NCI-H226 (cell line): ENCODE measurements around the gene NAA40.

Experiments
- DNase-seq: peaks from one replicate; pipeline ENCODE4 v3.0.0-alpha.2; 2015

Gene NAA40

DNA sequence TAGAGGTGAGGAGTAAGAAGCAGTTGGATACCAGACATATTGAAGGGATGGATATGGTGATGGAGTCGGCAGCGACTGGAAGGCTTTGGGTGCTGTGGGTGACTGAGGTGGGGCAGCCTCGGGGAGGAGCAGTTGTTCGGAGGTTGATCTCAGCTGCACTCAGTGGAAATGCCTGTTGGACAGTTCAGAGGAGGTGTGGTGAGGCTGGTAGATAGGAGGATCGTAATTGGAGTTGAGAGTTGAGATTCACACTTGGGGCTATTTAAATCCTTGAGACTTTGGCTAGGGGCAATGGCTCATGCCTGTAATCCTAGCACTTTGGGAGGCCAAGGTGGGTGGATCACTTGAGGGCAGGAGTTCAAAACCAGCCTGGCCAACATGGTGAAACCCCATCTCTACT lies 54.3 kb downstream of the NAA40 start:
- no peak for DNase-seq

DNA sequence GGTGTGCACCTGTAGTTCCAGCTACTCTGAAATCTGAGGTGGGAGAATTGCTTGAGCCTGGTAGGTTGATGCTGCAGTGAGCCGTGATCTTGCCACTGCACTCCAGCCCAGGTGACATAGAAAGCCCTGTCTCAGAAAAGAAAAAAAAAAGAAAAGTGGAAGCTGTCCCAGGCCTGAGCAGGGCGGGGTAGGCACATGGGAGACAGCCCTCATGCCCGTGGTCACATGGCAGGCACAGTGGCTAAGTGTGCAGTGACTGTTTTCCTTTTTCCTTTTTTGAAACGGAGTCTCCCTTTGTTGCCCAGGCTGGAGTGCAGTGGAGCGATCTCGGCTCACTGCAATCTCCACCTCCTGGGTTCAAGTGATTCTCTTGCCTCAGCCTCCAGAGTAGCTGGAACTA lies 55.2 kb downstream of the NAA40 start:
- DNase-seq, result no peak

DNA sequence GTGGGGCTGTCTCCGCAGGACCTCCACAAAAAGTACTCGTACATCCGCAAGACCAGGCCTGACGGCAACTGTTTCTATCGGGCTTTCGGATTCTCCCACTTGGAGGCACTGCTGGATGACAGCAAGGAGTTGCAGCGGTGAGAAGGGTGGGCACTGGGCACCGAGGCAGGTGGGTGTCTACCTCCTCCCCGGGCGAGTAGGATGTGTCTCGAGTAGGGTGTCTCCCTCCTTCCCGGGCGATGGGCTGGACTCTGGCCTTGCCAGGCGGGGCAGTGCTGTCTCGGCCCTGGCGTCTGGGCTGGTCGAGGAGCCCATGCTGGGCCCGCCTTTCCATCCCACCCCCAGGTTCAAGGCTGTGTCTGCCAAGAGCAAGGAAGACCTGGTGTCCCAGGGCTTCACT lies 57.7 kb downstream of the NAA40 start:
- no peak for DNase-seq

DNA sequence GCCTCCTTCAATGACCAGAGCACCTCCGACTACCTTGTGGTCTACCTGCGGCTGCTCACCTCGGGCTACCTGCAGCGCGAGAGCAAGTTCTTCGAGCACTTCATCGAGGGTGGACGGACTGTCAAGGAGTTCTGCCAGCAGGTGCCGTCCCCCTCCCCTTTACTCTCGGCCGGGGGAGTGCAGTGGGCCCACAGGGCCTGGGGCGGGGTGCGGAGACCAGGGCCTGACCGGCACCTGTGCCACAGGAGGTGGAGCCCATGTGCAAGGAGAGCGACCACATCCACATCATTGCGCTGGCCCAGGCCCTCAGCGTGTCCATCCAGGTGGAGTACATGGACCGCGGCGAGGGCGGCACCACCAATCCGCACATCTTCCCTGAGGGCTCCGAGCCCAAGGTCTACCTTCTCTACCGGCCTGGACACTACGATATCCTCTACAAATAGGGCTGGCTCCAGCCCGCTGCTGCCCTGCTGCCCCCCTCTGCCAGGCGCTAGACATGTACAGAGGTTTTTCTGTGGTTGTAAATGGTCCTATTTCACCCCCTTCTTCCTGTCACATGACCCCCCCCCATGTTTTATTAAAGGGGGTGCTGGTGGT lies 58.4 kb downstream of the NAA40 start:
- no peak for DNase-seq

DNA sequence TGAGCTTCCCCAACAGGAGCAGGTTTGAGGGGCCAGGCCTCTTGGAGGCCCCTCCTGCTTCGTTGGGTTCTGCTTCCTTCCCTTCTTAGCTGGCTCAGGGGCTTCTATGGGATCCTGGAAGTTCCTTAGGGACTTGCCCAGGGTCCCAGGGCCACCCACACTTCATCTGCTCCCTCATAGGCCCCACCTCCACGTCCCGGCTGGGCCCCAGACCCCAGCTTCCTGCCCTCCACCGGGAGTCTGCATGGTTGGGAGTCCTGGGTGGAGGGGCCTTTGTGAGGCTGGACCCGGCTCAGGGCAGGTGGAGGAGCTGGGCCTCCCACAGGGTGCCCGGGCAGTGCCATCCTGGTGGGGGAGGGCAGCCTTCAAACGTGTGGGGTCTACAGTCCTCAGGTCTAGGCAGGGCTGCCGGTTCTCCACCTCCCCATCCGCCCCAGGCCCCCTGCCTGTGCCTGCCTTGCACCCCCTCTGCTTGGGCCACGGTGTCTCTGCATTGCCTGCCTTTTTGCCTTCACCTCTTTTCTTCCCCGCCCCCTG lies 59.1 kb downstream of the NAA40 start:
- no peak for DNase-seq

DNA sequence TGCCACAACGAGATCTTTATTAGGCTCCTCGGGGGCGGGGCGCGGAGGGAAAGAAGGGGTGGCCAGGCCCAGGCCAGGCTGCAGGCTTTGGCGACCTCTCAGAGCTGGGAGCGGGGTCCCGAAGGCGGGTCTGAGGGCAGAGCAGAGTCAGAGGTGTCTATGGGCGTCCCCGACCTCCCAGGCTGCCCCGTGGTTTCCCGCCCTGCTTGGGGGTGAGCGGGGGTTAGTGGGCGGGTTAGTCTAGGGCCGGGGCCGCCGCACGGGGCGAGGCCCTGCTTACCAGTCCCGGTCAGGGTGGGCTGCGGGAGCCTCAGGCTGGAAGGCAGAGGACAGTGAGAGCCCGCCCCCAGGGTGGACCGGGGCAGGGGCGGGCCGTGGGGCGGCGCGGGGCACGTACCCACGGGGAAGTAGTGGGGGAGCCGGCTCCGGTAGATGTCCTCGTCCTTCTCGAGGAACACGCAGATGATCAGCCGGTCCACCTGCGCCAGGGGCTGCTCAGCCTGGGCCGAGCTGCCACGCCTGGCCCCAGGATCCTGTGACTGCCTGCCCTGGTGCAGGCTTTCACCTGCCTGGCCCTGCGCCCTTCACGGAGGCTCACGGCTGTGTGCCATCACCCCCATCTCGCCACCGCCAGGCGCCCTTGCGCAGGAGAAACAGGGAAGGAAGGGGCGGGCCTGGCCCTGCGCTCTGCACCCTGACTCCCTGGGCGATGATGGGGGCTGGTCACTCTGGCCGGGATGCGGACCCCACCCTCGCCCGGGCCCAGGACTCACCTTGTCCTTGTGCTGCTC lies 60.0 kb downstream of the NAA40 start:
- DNase-seq, result no peak

DNA sequence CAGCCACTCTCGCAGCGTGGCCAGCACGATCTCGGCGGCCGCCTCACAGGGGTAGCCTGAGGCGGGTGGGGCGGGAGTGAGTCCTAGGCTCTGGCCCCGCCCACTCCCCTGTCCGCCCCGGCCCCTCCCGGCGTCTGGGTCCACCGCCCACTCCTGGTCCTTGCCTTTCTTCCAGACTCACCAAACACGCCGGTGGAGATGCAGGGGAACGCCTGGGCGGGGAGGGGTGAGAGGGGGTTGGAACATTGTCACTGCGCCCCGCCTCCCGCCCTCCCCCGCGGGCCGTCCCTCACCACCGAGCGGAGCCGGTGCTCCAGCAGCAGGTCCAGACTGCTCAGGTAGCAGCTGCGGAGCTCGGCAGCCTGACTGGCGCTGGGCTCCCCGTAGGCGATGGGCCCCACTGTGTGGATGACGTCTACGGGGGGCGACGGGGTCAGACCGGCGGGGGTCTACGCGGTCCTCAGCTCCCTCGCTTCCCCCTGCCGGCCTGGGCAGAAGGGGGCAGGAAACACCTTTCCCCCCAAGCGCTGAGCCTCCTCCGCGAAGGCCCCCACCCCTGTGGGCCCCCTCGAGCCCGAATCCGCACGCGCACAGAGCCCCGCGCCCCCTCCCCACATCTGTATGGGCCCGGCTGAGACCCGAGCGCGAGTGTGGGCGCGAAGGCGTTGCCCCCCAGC lies 60.7 kb downstream of the NAA40 start:
- peak; percentile 83 for DNase-seq

DNA sequence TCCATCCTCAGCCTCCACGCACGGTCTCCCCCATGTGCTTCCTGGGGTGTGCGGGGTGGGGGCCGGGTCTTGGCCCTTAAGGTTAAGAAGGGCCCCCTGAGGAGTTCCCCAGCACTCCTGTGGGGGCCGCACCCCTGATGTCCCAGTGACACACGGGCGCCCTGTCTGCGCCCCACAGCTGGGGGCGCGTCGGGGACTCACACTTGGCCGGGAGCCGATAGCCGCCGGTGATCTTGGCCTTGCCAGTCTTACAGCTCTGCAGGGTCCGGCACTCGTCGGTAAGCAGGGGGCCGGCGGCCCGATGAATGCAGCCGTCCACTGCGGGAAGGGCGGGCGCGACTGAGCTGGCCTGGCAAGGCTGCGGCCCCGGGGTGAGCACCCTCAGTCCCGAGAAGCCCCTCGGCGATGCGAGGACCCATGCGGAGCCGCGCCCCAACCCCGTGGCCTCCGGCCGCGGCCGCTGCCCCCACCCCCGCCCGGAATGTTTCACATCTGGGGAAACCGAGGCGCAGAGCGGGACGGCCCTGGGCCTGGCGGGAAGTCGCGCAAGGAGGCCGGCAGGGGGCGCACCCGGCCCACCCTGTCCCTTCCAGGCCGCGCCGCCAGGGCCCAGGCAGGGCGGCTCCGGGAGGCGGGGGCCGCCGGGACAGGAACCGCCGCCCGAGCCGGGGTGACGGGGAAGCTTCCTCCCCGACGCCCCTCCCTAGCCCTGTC lies 61.4 kb downstream of the NAA40 start:
- DNase-seq, result no peak

DNA sequence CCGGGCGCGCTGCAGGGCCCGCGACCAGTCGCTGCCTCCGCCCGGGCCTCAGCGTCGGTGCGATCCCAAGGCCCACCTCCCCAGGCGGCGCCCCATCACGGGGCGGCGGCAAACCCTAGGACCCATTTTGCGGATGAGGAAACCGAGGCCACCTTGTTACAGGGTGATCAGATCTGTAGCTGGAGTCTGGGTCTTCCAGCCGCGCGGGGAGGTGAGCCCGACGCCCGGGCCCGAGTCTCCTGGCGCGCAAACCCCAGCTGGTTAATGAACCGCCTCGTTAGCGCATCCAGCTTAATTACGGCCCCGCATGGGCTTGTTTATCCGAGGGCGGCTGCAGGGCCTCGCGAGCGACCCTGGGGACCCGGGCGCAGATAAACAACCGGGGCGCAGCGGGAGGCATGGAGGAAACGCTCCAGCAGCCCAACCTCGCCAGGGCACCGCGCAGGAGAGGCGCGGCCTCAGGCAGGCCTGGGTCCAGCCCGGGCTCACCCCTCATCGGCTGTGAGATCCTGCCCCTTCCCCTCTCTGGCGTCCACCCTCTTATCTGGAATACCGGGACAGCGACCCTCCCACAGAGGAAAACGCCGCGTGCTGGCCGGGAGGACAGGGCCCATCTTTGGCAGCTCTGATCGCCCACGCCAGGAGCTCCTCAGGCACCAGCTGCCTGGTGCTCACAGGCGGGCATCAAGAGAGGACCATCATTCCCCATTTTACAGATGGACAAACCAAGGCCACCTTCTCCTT lies 62.1 kb downstream of the NAA40 start:
- no peak for DNase-seq

DNA sequence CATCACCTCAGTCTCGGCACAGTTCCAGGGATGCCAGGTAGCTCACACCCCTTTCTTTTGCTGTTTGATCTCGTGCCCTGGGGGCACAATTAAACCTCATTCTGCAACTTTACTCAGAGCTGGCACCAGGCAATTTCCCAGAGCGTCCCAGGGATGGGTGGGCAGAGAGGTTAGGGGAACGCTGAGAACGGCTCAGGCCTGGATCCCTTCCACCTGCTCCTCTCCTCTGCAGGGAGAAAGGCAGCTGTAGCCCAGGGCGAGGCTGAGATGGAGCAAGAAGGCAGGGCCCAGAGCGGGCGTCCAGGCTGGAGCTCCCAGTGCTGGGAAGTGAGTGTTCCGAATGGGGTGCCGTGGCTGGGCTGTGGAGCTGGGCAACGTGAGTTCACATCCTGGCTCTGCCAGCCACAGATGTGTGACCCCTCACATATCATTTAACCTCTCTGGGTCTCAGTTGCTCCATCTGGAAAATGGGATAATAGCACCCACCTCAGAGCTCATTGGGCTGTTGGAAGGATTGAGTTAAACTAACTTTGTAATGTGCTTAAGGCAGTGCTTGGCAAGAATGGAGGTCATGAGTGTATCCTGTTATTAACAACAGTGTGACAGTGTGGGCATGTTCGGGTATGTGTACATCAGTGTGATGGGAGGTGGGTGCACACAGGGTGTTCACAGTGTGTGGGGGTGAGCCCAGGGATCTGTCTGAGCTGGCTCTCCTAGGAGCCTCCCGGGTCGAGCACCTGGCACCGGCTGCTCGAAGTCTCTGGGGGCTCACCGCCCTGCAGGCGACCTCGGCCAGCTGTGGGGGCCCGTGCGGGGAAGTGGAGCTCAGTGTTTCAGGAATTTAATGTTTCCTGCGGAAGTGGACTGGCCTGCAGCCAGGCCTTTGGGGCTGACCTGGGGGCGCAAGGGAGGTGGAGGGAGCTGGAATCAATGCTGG lies 63.0 kb downstream of the NAA40 start:
- DNase-seq, result peak; percentile 42

DNA sequence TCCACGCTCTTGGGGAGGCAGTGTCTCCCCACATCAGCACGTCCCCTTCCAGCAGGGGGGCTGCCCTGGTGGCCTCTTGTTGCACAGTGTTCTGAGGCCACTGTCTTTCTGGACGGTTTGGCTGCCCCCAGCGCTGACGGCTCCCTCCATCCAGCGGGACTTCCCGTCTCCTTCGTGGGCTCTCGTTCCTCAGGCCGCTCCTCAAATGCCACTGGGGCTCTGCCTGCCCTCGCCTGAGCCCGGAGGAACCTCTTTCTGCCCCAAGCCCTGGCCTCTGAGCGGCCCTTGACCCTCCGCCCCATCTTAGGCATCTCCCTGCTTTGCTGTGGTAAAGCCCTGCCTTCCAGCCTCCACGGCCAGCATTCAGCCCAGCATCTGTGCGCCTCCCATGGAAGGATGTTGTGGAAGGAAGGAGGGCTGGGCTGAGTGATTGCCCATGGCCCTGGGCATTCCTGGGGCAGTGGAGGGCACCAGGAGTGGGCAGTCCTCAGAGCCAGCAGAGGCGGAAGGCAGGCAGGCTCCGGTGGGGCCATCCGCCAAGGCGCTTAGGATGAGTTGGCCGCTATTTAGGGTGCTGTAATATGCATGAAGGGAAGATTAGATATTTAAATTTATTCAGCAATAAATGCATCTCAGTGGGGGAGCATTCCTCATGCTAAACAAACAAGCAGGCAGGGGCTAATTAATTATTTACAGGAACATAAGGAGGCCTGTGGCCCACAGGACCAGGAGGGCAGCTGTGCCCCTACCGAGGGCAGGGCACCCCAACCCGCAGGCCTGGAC lies 65.2 kb downstream of the NAA40 start:
- DNase-seq, result no peak

DNA sequence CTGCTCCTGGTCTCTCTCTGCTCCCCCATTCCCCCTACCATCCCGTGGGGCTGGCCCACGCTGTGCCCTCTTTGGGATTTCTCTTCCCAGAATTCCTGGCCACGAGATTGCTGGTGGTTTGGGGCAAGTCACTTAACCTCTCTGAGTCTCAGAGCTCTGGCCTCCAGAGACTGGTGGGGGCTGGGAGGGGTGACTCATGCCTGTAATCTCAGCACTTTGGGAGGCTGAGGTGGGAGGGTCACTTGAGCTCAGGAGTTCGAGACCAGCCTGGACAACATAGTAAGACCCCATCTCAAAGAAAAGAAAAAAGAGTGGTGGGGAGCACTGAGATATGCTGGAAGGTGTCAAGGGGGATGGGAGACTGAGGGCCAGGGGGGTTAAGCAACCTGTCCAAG lies 65.8 kb downstream of the NAA40 start:
- no peak for DNase-seq

DNA sequence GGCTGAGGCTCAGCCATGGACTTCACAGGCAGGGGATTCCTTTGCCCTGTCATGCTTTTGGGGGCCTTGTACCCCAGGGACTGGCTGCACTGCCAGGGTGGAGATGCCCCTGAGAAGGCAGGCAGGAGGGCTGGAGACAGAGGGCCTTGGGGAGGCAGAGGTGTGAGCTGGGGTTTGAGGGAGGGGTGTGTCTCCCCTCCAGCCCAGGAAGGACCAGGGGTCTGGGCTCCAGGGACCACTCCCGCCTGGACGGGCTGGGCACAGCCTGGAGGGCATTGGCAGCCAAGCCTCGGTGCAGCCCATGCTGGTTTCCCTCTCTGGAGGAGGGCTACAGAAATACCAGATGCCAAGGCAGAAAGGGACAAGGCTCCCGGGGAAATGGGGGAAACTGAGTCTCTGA lies 66.9 kb downstream of the NAA40 start:
- no peak for DNase-seq

DNA sequence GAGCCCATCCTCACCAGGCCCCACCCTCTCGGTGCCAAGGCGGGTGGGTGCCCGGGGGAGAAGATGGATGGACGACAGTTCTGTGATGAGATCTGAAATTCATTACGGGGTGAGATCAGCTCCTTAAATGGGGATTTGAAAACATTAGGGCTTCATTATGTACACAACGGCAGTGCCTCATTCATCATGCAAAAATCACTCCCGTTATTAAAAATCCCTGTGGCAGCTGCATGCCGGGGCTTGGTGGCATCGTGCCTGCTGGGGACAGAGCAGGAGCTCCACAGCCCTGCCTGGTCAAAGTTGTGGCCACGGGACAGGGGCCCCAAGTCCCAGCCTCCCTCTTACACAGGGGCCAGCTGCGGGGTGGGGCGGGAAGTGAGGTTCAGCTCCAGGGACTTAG lies 67.6 kb downstream of the NAA40 start:
- no peak for DNase-seq
